Uterus (tissue), 4 donors: ENCODE measurements around the gene SLC25A46. TPM values are rescaled to one million over a fixed set of nuclear protein-coding genes. Genes with fewer than 3 reads are reported as not detected.
"Not testable (repeated sequence)": the region's sequence is repeated elsewhere in the genome, so short reads cannot be mapped to it uniquely, and the experiment has no call there.

Source experiments
- DNase-seq, 2 donors: peaks; one replicate each; pipeline ENCODE4 v3.0.0-alpha.2; 2019 to 2020
- H3K27ac ChIP-seq, 2 donors: fragments of 200-600 bp; sonication (generic); 1 replicate in 1 of 2; 2 replicates in 1 of 2; pipeline ENCODE4 v1.5.1; 2016 to 2018
- H3K27me3 ChIP-seq, 2 donors: fragments of 200-600 bp; sonication (generic); one replicate each; pipeline ENCODE4 v1.5.1; 2018 to 2019; ENCODE audit warnings: control low read depth in 1 of 2
- H3K36me3 ChIP-seq, 2 donors: fragments of 200-600 bp; sonication (generic); one replicate each; pipeline ENCODE4 v1.5.1; 2019; ENCODE audit warnings: control low read depth in 1 of 2
- H3K4me1 ChIP-seq, 2 donors: fragments of 200-600 bp; sonication (generic); one replicate each; pipeline ENCODE4 v1.5.1; 2018 to 2019; ENCODE audit warnings: control low read depth in 1 of 2
- H3K4me3 ChIP-seq, 2 donors: fragments of 200-600 bp; sonication (generic); 1 replicate in 1 of 2; 2 replicates in 1 of 2; pipeline ENCODE4 v1.5.1; 2018 to 2019; ENCODE audit warnings: mild to moderate bottlenecking in 1 of 2
- H3K9me3 ChIP-seq, 2 donors: fragments of 200-600 bp; sonication (generic); one replicate each; pipeline ENCODE4 v1.5.1; 2019; ENCODE audit warnings: control low read depth in 1 of 2
- CTCF ChIP-seq, 4 experiments: fragments of 200-600 bp in 2 of 4; fragments of 450-650 bp in 2 of 4; sonication (generic) in 2 of 4; IDR thresholded peaks; one replicate each; pipeline ENCODE4 v1.5.1; 2016 to 2019; ENCODE audit warnings: antibody characterized with exemption in 4 of 4, mild to moderate bottlenecking in 2 of 4, moderate library complexity in 1 of 4
- POLR2A ChIP-seq, 2 donors: fragments of 450-650 bp; IDR thresholded peaks; one replicate each; pipeline ENCODE4 v1.6.1; 2016; ENCODE audit warnings: antibody characterized with exemption in 2 of 2, mild to moderate bottlenecking in 1 of 2, moderate library complexity in 1 of 2
- intact Hi-C: fragments of 100-400 bp; cut with DNase I; formaldehyde crosslinking; loops from one replicate; pipeline ENCODE4 v1.15.1; 2023; ENCODE audit warnings: low total_unique reads
- total RNA-seq, 4 donors: library from RNA; depleted of rRNA in 3 of 4; stranded (reverse); fragments of >200 nt in 3 of 4; gene quantifications; one replicate each; pipeline versions ENCODE4 v1.1.0 to v1.2.4, GENCODE V29; 2014 to 2023
- donor health status: DM: yes; HTN: yes; CAD: no.

SLC25A46 gene
- total RNA-seq, 4 donors from 2014 or later: 27.4 to 97.9 (median 39.1) TPM

- intact Hi-C loops: no loop called here
- Histone ChIP-seq H3K4me1 (no peaks in the 10 kb centered on the region), H3K4me3 (peak within 1 kb of the TSS; percentile 10 to 28)
These were observed 12.4 kb upstream of the SLC25A46 start, which contains the start of gene TMEM232 for GRCh38 chr5:110726249-110727024. TMEM232 (minus strand) TSS chr5:110726671; CDS start chr5:110667352, 59,319 bp downstream.

GRCh38 chr5:110727025-110727314 is 11.8 kb upstream of the SLC25A46 start:
- intact Hi-C loops: no loop called here
- DNase-seq: no peak
- no peak overlapping the region for H3K27ac ChIP-seq
- H3K4me1 ChIP-seq: no peaks in the 10 kb centered on the region
- no peaks in the 10 kb centered on the region for H3K9me3 ChIP-seq
- TF ChIP-seq POLR2A (IDR thresholded peaks at IDR 0.05) (no peak), CTCF (IDR thresholded peaks at IDR 0.05) (no peak)
- no peaks in the 10 kb centered on the region for H3K36me3 ChIP-seq
- no peaks in the 10 kb centered on the region for H3K27me3 ChIP-seq
- H3K4me3 ChIP-seq: peak overlapping the region; percentile 10 to 28

More at GRCh38 chr5:110726249-110727024, 12.4 kb upstream of the SLC25A46 start, which contains the start of gene TMEM232:
- TF ChIP-seq CTCF (IDR thresholded peaks at IDR 0.05): no peak
- TF ChIP-seq POLR2A (IDR thresholded peaks at IDR 0.05): no peak
- Histone ChIP-seq H3K27ac (no peak within 1 kb of the TSS), H3K36me3 (no peaks in the 10 kb centered on the region), H3K27me3 (no peaks in the 10 kb centered on the region), H3K9me3 (no peaks in the 10 kb centered on the region)
- DNase-seq: peak; percentile 48 to 49

- intact Hi-C loops, H3K27me3 ChIP-seq, H3K9me3 ChIP-seq, H3K4me1 ChIP-seq, H3K4me3 ChIP-seq, H3K36me3 ChIP-seq, H3K27ac ChIP-seq, DNase-seq: not testable (repeated sequence)
These were observed 7.3 kb upstream of the SLC25A46 start for GRCh38 chr5:110731499-110731898.

- H3K27me3 ChIP-seq: no peaks in the 10 kb centered on the region
- H3K9me3 ChIP-seq: no peaks in the 10 kb centered on the region
- no peak for DNase-seq
- TF ChIP-seq CTCF (IDR thresholded peaks at IDR 0.05) (no peak), POLR2A (IDR thresholded peaks at IDR 0.05) (no peak)
- H3K36me3 ChIP-seq: no peaks in the 10 kb centered on the region
- intact Hi-C loops: no loop called here
- H3K27ac ChIP-seq: no peak overlapping the region
- H3K4me3 ChIP-seq: no peak overlapping the region
- no peaks in the 10 kb centered on the region for H3K4me1 ChIP-seq
These were observed 4.7 kb upstream of the SLC25A46 start for GRCh38 chr5:110734101-110734500.

- intact Hi-C loops: no loop called here
- Histone ChIP-seq H3K36me3 (no peaks in the 10 kb centered on the region), H3K27me3 (no peaks in the 10 kb centered on the region), H3K4me3 (no peak overlapping the region), H3K4me1 (no peaks in the 10 kb centered on the region), H3K27ac (no peak overlapping the region), H3K9me3 (no peaks in the 10 kb centered on the region)
- no peak for TF ChIP-seq POLR2A (IDR thresholded peaks at IDR 0.05)
- no peak for TF ChIP-seq CTCF (IDR thresholded peaks at IDR 0.05)
- DNase-seq: no peak
These were observed 3.3 kb upstream of the SLC25A46 start for GRCh38 chr5:110735556-110735955.
